ENCODE measurements around the gene MYO10. TPM values are rescaled to one million over a fixed set of nuclear protein-coding genes. Genes with fewer than 3 reads are reported as not detected.
"Not testable (repeated sequence)": the region's sequence is repeated elsewhere in the genome, so short reads cannot be mapped to it uniquely, and the experiment has no call there.

MYO10 gene
- total RNA-seq, 2 donors from 2014 or later = 40.0 to 89.2 TPM

- H3K4me3 Mint-ChIP-seq = no peak overlapping the region
- DNase-seq = no peak
- no peaks in the 10 kb centered on the region for H3K27me3 Mint-ChIP-seq (ENCODE audit: insufficient read depth)
- peaks cover 28% of the 10 kb centered on the region for H3K4me1 Mint-ChIP-seq
- no peak for TF ChIP-seq CTCF (conservative IDR thresholded peaks at IDR 0.05)
- H3K4me1 ChIP-seq (ENCODE audit: control insufficient read depth, insufficient read depth, low read length) = no peaks in the 10 kb centered on the region
- no peak overlapping the region for H3K9ac ChIP-seq (ENCODE audit: extremely low read depth, low read length, poor library complexity, severe bottlenecking)
- no peak overlapping the region for H3K4me3 ChIP-seq (ENCODE audit: low read length)
- H3K36me3 Mint-ChIP-seq (ENCODE audit: low read depth) = peaks cover 16% of the 10 kb centered on the region
- whole genome bisulfite sequencing, 2 experiments (ENCODE audit: insufficient coverage in 1 of 2, insufficient read length in 1 of 2) = 13 to 81% methylated on average over 1 to 3 of the region's 3 CpGs
- H3K27ac Mint-ChIP-seq = no peak overlapping the region
- no peak overlapping the region for H3K27ac ChIP-seq (ENCODE audit: low read depth, low read length)
- H3K9me3 ChIP-seq (ENCODE audit: control insufficient read depth, low read length) = no peaks in the 10 kb centered on the region
- no peaks in the 10 kb centered on the region for H3K27me3 ChIP-seq (ENCODE audit: control insufficient read depth, insufficient read depth, low read length, poor library complexity, severe bottlenecking)
- H3K36me3 ChIP-seq (ENCODE audit: control insufficient read depth, insufficient read depth, low read length) = peaks cover 27% of the 10 kb centered on the region
- H3K9me3 Mint-ChIP-seq = no peaks in the 10 kb centered on the region
Observed at GRCh38 chr5:16837305-16837704, 98.8 kb downstream of the MYO10 start.

- no peak for TF ChIP-seq CTCF (conservative IDR thresholded peaks at IDR 0.05)
- no peaks in the 10 kb centered on the region for H3K9me3 Mint-ChIP-seq
- H3K4me1 Mint-ChIP-seq = peaks cover 25% of the 10 kb centered on the region
- no peak overlapping the region for H3K4me3 Mint-ChIP-seq
- Histone ChIP-seq H3K4me3 (ENCODE audit: low read length) (no peak overlapping the region), H3K9me3 (ENCODE audit: control insufficient read depth, low read length) (no peaks in the 10 kb centered on the region), H3K27ac (ENCODE audit: low read depth, low read length) (no peak overlapping the region), H3K36me3 (ENCODE audit: control insufficient read depth, insufficient read depth, low read length) (peaks cover 35% of the 10 kb centered on the region), H3K27me3 (ENCODE audit: control insufficient read depth, insufficient read depth, low read length, poor library complexity, severe bottlenecking) (no peaks in the 10 kb centered on the region), H3K4me1 (ENCODE audit: control insufficient read depth, insufficient read depth, low read length) (no peaks in the 10 kb centered on the region), H3K9ac (ENCODE audit: extremely low read depth, low read length, poor library complexity, severe bottlenecking) (no peak overlapping the region)
- H3K27me3 Mint-ChIP-seq (ENCODE audit: insufficient read depth) = no peaks in the 10 kb centered on the region
- no peak for DNase-seq
- peaks cover 18% of the 10 kb centered on the region for H3K36me3 Mint-ChIP-seq (ENCODE audit: low read depth)
- no peak overlapping the region for H3K27ac Mint-ChIP-seq
- 91 to 92% methylated on average over 4 to 6 of the region's 6 CpGs for WGBS, 2 experiments (ENCODE audit: insufficient coverage in 1 of 2, insufficient read length in 1 of 2)
Observed at GRCh38 chr5:16834029-16834428, 102.1 kb downstream of the MYO10 start.

GRCh38 chr5:16831326-16831725, 104.8 kb downstream of the MYO10 start:
- H3K27ac ChIP-seq (ENCODE audit: low read depth, low read length); H3K27me3 ChIP-seq (ENCODE audit: control insufficient read depth, insufficient read depth, low read length, poor library complexity, severe bottlenecking); H3K4me3 ChIP-seq (ENCODE audit: low read length); DNase-seq; H3K27ac Mint-ChIP-seq; H3K9ac ChIP-seq (ENCODE audit: extremely low read depth, low read length, poor library complexity, severe bottlenecking); H3K27me3 Mint-ChIP-seq (ENCODE audit: insufficient read depth); H3K4me1 ChIP-seq (ENCODE audit: control insufficient read depth, insufficient read depth, low read length); H3K9me3 Mint-ChIP-seq; H3K4me3 Mint-ChIP-seq; H3K9me3 ChIP-seq (ENCODE audit: control insufficient read depth, low read length): not testable (repeated sequence)
- peaks cover 14% of the 10 kb centered on the region for H3K36me3 Mint-ChIP-seq (ENCODE audit: low read depth)
- H3K36me3 ChIP-seq (ENCODE audit: control insufficient read depth, insufficient read depth, low read length) = peaks cover 48% of the 10 kb centered on the region
- WGBS, 2 experiments (ENCODE audit: insufficient coverage in 1 of 2, insufficient read length in 1 of 2) = 95 to 99% methylated on average over 2 to 7 of the region's 7 CpGs
- H3K4me1 Mint-ChIP-seq = peaks cover 11% of the 10 kb centered on the region

GRCh38 chr5:16827755-16828154, 108.3 kb downstream of the MYO10 start:
- H3K4me1 ChIP-seq (ENCODE audit: control insufficient read depth, insufficient read depth, low read length) = no peaks in the 10 kb centered on the region
- no peak overlapping the region for H3K4me3 Mint-ChIP-seq
- peaks cover 60% of the 10 kb centered on the region for H3K36me3 ChIP-seq (ENCODE audit: control insufficient read depth, insufficient read depth, low read length)
- H3K9ac ChIP-seq (ENCODE audit: extremely low read depth, low read length, poor library complexity, severe bottlenecking) = no peak overlapping the region
- WGBS, 2 experiments (ENCODE audit: insufficient coverage in 1 of 2, insufficient read length in 1 of 2) = 94 to 96% methylated on average over 8 of the region's 8 CpGs
- no peak overlapping the region for H3K27ac Mint-ChIP-seq
- H3K9me3 ChIP-seq (ENCODE audit: control insufficient read depth, low read length) = no peaks in the 10 kb centered on the region
- peaks cover 33% of the 10 kb centered on the region for H3K36me3 Mint-ChIP-seq (ENCODE audit: low read depth)
- H3K27ac ChIP-seq (ENCODE audit: low read depth, low read length) = no peak overlapping the region
- peaks cover 2% of the 10 kb centered on the region for H3K4me1 Mint-ChIP-seq
- no peaks in the 10 kb centered on the region for H3K27me3 Mint-ChIP-seq (ENCODE audit: insufficient read depth)
- no peaks in the 10 kb centered on the region for H3K9me3 Mint-ChIP-seq
- DNase-seq = no peak
- no peak for TF ChIP-seq CTCF (conservative IDR thresholded peaks at IDR 0.05)
- H3K27me3 ChIP-seq (ENCODE audit: control insufficient read depth, insufficient read depth, low read length, poor library complexity, severe bottlenecking) = no peaks in the 10 kb centered on the region
- H3K4me3 ChIP-seq (ENCODE audit: low read length) = no peak overlapping the region

All from endodermal cell (in vitro differentiated cells).